SJSA1 (cell line): ENCODE data around the gene THY1. TPM values are rescaled to one million over a fixed set of nuclear protein-coding genes. Genes with fewer than 3 reads are reported as not detected.
"Not testable (repeated sequence)": the region's sequence is repeated elsewhere in the genome, so short reads cannot be mapped to it uniquely, and the experiment has no call there.

Source experiments
- DNase-seq, 2 experiments: peaks; one replicate each; pipeline ENCODE4 v3.0.0-alpha.2; 2015 to 2020; ENCODE audit warnings: low spot score in 2 of 2, low read depth in 1 of 2
- H3K27ac ChIP-seq: fragments of 250-450 bp; sonication (Bioruptor Pico); 2 replicates; pipeline ENCODE4 v1.5.1; 2020; ENCODE audit warnings: mild to moderate bottlenecking, moderate library complexity
- H3K27me3 ChIP-seq: fragments of 250-450 bp; sonication (Bioruptor Pico); replicated peaks from 2 replicates; pipeline ENCODE4 v1.5.1; 2020; ENCODE audit warnings: mild to moderate bottlenecking, moderate library complexity
- H3K36me3 ChIP-seq: fragments of 250-450 bp; sonication (Bioruptor Pico); 2 replicates; pipeline ENCODE4 v1.5.1; 2020; ENCODE audit warnings: mild to moderate bottlenecking
- H3K4me1 ChIP-seq: fragments of 250-450 bp; sonication (Bioruptor Pico); replicated peaks from 2 replicates; pipeline ENCODE4 v1.6.1; 2021; ENCODE audit warnings: mild to moderate bottlenecking
- H3K4me3 ChIP-seq: fragments of 250-450 bp; sonication (Bioruptor Pico); 2 replicates; pipeline ENCODE4 v1.5.1; 2020; ENCODE audit warnings: mild to moderate bottlenecking
- H3K9me3 ChIP-seq: fragments of 250-450 bp; sonication (Bioruptor Pico); replicated peaks from 2 replicates; pipeline ENCODE4 v1.5.1; 2020; ENCODE audit warnings: mild to moderate bottlenecking
- total RNA-seq: library from RNA; depleted of rRNA; stranded (reverse); fragments of >200 nt; shearing (Covaris generic); gene quantifications from 2 replicates; pipeline ENCODE4 v1.2.3, GENCODE V29; 2014

The THY1 gene
- total RNA-seq, 1 experiment from 2014 or later: 51.6 TPM

DNA sequence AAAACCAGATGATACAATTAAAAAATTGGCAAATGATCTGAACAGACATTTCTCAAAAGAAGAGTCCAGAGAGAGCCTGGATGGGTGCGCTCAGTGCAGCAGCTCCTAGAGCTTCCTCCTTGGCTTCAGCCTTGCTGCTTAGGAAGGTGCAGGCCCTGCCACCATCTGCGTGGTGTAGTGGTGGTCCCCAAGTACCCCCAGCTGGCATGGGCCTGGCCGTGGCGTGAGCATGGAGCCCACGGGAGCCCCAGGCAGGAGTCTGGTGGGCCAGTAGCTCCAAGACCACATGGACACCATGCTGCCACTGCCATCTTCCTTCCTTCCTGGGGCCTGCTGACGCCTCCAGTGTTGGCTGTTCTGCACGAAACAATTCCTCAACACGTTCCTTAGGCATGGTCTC, 20.5 kb downstream of the THY1 start:
- H3K27me3 ChIP-seq: no peaks in the 10 kb centered on the region
- no peaks in the 10 kb centered on the region for H3K36me3 ChIP-seq
- no peak for DNase-seq

DNA sequence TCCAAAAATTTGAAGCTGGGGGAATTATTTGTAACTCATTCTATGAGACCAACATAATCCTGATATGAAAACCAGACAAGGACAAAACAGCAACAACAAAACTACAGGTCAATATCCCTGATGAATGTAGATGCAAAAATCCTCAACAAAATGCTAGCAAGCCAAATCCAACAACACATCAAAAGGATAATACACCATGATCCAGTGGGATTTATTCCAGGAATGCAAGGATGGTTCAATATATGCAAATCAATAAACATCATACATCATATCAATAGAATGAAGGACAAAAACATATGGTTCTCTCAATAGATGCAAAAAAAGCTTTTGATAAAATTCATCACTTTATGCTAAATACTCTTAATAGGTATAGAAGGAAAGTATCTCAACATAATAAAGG, 22.1 kb downstream of the THY1 start:
- no peak overlapping the region for H3K27ac ChIP-seq
- H3K36me3 ChIP-seq: no peaks in the 10 kb centered on the region
- H3K4me3 ChIP-seq: no peak overlapping the region
- H3K4me1 ChIP-seq: no peaks in the 10 kb centered on the region
- no peaks in the 10 kb centered on the region for H3K27me3 ChIP-seq
- H3K9me3 ChIP-seq: no peaks in the 10 kb centered on the region
- no peak for DNase-seq

More for the DNA sequence above, 20.5 kb downstream of the THY1 start:
- H3K27ac ChIP-seq: no peak overlapping the region
- H3K9me3 ChIP-seq: no peaks in the 10 kb centered on the region
- no peaks in the 10 kb centered on the region for H3K4me1 ChIP-seq
- no peak overlapping the region for H3K4me3 ChIP-seq

DNA sequence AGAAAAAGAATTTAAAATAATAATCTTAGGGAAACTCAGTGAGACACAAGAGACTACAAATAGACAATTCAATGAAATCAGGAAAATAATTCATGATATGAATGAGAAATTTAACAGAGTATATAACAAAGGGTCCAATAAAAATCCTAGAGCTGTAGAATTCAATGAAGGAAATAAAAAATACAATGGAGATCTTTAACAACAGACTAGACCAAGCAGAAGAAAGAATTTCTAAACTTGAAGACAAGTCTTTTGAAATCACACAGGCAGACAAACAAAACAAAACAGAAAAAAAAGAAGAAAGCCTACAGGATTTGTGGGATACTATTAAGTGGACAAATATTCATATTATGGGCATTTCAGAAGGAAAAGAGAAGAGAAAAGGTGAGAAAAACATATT, 25.2 kb downstream of the THY1 start:
- no peak for DNase-seq
- Histone ChIP-seq H3K4me1 (no peaks in the 10 kb centered on the region), H3K27ac (no peak overlapping the region), H3K27me3 (no peaks in the 10 kb centered on the region), H3K9me3 (no peaks in the 10 kb centered on the region), H3K4me3 (no peak overlapping the region), H3K36me3 (no peaks in the 10 kb centered on the region)

DNA sequence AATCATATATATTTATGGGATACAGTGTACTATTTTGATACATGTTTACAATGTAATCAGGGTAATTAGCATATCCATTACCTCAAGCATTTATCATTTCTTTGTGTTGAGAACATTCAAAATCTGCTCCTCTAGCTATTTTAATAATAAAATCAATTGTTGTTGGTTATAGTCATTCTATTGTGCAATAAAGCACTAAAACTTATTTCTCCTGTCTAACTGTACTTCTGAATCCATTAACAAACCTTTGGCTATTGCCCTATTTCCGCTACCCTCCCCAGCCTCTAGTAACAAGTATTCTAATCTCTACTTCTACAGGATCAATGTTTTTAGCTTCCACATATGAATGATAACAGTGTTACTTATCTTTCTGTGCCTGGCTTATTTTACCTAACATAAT, 26.1 kb downstream of the THY1 start:
- Histone ChIP-seq H3K27ac (no peak overlapping the region), H3K36me3 (no peaks in the 10 kb centered on the region), H3K4me1 (no peaks in the 10 kb centered on the region), H3K4me3 (no peak overlapping the region), H3K9me3 (no peaks in the 10 kb centered on the region), H3K27me3 (no peaks in the 10 kb centered on the region)
- DNase-seq: no peak

DNA sequence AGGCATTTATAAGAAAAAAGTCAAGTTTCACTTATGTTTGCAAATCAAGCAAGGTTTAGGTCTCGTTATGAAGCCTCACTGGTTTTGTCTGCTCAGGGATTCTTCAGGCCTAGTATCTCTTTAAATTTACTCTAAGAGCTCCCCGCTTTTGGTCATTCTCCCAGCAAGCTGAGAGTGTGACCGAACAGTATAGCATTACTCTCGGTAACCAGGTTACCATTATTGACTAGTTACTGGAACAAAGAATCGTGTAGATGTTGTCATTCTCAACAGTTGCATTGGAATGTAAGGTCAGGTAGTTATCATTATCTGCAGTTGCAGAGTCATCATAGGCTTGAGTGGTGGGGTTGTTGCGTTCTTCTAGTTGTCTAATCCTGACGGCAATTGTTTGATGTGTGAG, 31.7 kb downstream of the THY1 start:
- Histone ChIP-seq H3K27ac (no peak overlapping the region), H3K27me3 (no peaks in the 10 kb centered on the region)
- DNase-seq: no peak

DNA sequence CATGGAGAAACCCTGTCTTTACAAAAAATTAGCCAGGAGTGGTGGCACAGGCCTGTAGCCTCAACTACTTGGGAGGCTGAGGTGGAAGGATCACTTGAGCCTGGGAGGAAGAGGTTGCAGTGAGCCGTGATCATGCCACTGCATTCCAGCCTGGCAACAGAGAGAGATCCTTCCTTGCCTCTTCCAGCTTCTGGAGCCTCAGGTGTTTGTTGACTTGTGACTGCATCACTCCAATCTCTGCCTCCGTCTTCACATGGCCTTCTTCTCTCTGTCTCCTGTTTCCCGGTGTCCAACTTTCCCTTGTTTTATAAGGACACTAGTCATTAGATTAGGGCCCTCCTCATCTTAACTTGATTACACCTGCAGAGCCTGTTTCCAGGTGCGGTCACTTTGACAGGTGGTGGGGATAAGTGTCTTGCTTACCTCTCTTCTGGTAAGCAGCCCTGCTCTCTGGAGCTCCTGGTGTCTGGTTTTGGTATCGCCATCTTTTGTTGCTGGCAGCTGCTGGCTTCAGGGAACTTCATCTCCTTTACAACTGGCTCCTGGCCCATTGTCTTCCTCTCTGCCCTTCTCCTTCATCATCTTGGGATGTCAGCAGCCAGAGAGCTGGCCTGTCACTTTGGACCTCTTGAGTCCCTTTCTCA, 33.2 kb downstream of the THY1 start:
- H3K4me1 ChIP-seq: no peaks in the 10 kb centered on the region
- H3K27me3 ChIP-seq: no peaks in the 10 kb centered on the region
- no peak overlapping the region for H3K4me3 ChIP-seq
- H3K27ac ChIP-seq: no peak overlapping the region
- no peak for DNase-seq
- no peaks in the 10 kb centered on the region for H3K9me3 ChIP-seq
- H3K36me3 ChIP-seq: no peaks in the 10 kb centered on the region

More for the DNA sequence above, 31.7 kb downstream of the THY1 start:
- Histone ChIP-seq H3K36me3 (no peaks in the 10 kb centered on the region), H3K4me1 (no peaks in the 10 kb centered on the region), H3K4me3 (no peak overlapping the region), H3K9me3 (no peaks in the 10 kb centered on the region)

DNA sequence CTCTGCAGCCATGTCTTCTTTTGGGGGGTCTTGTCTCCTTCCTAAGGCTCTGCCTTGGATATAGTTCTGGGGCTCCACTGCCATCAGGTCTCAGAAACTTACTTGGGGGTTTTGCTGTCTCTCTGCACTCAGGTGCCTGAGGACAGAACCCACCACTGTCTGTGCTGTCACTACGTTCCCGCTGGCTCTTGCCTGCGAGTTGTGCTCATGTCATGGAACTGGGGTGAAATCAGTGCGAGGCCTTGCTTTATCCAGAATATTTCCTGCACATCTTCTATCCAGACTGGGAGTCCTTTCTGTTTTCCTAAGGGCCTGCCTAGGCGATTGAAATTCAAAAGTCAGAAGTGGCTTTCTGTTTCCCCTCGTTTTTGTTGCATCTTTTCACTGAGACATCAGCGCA, 34.9 kb downstream of the THY1 start:
- no peak for DNase-seq
- H3K9me3 ChIP-seq: no peaks in the 10 kb centered on the region

DNA sequence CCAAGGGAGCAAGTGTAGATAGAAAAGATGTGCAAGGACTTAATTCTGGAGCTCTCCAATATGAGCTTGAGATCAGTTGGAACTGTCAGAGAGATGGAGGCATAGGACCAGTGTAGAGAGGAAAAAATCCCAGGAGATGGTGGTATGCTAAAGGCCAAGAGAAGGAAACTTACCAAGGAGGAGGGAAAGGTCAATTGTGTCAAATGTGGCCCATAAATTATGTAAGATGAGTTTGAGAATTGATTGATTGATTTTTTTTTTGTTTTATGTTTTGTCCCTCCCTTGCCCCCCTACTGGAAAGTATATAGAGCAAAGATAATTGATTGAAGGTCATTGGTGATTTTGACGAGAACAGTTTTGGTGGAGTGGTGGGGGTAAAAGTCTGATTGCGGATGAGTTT, 38.6 kb downstream of the THY1 start:
- Histone ChIP-seq H3K27ac (no peak overlapping the region), H3K4me3 (no peak overlapping the region), H3K4me1 (peaks cover 9% of the 10 kb centered on the region), H3K36me3 (no peaks in the 10 kb centered on the region), H3K9me3 (no peaks in the 10 kb centered on the region), H3K27me3 (no peaks in the 10 kb centered on the region)
- DNase-seq: no peak

More for the DNA sequence above, 34.9 kb downstream of the THY1 start:
- no peaks in the 10 kb centered on the region for H3K27me3 ChIP-seq
- no peak overlapping the region for H3K27ac ChIP-seq
- no peak overlapping the region for H3K4me3 ChIP-seq
- no peaks in the 10 kb centered on the region for H3K4me1 ChIP-seq
- H3K36me3 ChIP-seq: no peaks in the 10 kb centered on the region

DNA sequence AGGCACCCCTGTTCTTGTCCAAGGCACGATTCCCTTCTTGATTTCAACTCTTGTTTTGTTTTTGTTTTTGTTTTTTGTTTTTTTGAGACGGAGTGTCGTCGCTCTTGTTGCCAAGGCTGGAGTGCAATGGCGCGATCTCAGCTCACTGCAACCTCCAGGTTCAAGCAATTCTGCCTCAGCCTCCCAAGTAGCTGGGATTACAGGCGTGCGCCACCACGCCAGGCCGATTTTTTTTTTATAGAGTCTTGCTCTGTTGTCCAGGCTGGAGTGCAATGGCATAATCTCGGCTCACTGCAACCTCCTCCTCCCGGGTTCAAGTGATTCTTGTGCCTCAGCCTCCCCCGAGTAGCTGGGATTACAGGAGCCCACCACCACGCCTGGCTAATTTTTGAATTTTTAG, 40.5 kb downstream of the THY1 start:
- not testable (repeated sequence) for H3K9me3 ChIP-seq, H3K4me3 ChIP-seq, H3K27ac ChIP-seq, H3K27me3 ChIP-seq, DNase-seq, H3K4me1 ChIP-seq, H3K36me3 ChIP-seq

DNA sequence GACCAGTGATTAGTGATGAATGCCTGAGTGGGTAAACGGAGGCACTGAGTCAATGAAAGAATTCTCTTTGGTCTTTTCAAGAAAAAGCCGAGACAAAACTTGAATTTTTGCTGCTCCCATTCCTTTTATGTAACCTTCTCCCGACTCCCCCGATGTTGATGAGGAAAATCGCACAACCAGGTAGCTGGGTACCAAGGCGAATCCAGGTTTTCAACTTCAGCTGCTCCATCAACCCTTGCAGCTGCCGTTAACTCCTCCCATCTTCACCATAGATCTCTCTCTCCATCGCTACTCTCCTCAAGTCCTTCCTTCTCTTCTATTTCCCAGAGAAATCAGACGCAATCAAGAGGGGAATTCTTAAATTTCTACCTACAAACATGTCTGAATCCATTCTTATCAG, 40.9 kb downstream of the THY1 start:
- H3K36me3 ChIP-seq: no peaks in the 10 kb centered on the region
- peak overlapping the region; percentile 35 for H3K4me3 ChIP-seq
- H3K4me1 ChIP-seq: peaks cover 9% of the 10 kb centered on the region
- H3K27me3 ChIP-seq: no peaks in the 10 kb centered on the region
- DNase-seq: no peak
- 0 out of 2 replicates have a peak overlapping the region, but pooled peaks have one; percentile 17 for H3K27ac ChIP-seq
- H3K9me3 ChIP-seq: no peaks in the 10 kb centered on the region

DNA sequence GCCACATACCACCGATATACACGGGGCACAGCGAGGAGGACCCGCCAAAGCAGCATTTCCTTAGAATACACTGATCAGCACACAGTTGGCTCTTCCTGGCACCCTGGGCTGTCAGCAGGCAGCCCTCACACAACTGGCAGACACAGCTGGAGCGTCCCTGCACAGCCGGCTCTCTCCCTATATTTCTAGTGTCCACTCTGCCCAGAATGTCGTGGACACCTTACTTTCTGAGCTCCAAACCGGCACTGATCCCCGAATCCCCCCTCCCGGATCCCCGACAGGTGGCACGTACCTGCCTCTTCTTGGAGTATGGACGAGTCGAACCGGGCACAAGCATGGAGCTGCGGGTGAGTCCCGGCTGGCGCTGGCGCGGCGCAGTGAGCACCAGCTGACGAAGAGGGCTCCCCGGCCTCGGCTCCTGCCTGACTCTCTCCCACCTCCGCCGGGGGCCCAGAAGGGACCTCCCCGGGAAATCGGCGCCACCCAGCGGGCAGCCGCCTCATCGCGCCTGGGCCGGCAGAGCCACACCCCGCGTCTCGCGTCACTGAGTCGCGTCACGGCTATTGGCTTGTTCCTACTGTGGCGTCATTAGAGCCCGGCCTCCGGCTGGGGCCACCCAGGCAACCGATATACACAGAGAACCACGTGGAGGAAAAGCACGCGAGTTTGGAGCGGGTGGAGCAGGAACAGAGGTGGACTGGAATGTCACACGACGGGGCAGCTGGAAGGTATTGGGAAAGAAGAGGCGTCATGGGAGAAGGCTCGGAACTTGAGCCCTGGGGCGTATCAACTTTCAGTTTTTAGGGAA, 41.6 kb downstream of the THY1 start, which contains the start of gene USP2:
Gene USP2 (minus strand): TSS at position 510 of the 808 bp plus-strand sequence. CDS start 8,210 bp downstream, outside the sequence.
- Histone ChIP-seq H3K27ac (0 out of 2 replicates have a peak within 1 kb of the TSS, but pooled peaks have one; percentile 17), H3K9me3 (no peaks in the 10 kb centered on the region), H3K4me1 (peaks cover 9% of the 10 kb centered on the region), H3K4me3 (peak within 1 kb of the TSS; percentile 35), H3K27me3 (no peaks in the 10 kb centered on the region), H3K36me3 (no peaks in the 10 kb centered on the region)
- peak; percentile 86 to 89 for DNase-seq

DNA sequence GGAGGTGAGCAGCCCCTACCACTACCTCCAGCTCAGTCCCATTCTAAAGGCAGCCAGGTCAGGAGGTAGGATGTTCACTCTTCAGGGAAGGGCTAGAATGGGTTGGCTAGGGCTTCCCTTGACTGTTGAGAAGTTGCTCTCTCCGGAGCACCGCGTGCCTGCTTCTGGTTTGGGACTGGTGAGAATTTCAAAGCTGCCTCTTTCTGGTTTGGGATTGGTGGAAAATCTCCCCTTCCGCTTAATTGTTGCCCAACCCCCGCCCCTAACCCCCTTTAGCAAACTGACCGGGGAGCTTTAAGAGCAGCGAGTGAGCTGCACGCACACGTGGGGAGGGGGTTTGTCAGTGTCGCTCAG, 42.2 kb downstream of the THY1 start:
- no peak overlapping the region for H3K27ac ChIP-seq
- no peaks in the 10 kb centered on the region for H3K36me3 ChIP-seq
- no peak for DNase-seq
- H3K9me3 ChIP-seq: no peaks in the 10 kb centered on the region
- H3K27me3 ChIP-seq: no peaks in the 10 kb centered on the region
- H3K4me1 ChIP-seq: peaks cover 9% of the 10 kb centered on the region
- no peak overlapping the region; the same call in 1 of the 2 replicates for H3K4me3 ChIP-seq

DNA sequence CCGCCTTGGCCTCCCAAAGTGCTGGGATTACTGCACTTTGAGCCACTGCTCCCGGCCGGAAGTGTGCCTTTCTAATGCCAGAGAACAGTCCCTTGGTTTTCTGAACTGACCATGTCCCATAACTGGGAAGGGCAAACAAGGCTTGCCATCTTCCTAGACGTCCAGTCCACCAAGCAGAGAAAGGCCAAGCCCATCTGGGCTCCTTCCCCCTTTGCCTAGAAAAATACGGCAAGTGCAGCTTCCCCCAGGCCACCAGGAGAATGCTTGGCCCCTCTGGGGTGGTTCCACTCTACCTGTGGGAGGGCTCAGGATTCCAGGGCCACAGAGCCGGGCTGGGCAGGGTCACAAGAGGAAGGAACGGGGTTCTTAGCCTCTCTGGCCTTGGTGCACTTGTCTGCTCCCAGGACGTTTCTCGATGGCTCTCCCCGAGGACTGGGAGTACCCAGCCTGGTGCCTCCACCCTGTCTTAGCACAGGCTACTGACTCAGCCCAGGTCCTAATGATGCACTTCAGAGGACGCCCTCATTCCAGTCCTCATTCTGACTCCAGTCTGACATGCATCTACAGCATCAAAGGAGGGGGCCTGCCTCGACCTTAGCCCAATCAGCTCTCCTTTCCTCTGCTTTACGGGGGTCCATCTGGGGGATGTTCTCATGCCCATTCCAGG, 42.7 kb downstream of the THY1 start:
- H3K4me3 ChIP-seq: no peak overlapping the region
- H3K27me3 ChIP-seq: no peaks in the 10 kb centered on the region
- H3K9me3 ChIP-seq: no peaks in the 10 kb centered on the region
- no peak for DNase-seq
- H3K4me1 ChIP-seq: peaks cover 9% of the 10 kb centered on the region
- H3K27ac ChIP-seq: no peak overlapping the region
- H3K36me3 ChIP-seq: no peaks in the 10 kb centered on the region
